Testis (tissue), 2 donors: ENCODE results near the gene CFB.

Experiments
- POLR2A ChIP-seq: fragments of 450-650 bp; IDR thresholded peaks from one replicate; pipeline ENCODE4 v1.6.1; 2017; ENCODE audit warnings: antibody characterized with exemption, mild to moderate bottlenecking, moderate library complexity
- TF ChIP-seq, protein P1 (sequence below), 3 experiments: fragments of 450-650 bp in 2 of 3; fragments of 200-600 bp in 1 of 3; sonication (generic) in 1 of 3; IDR thresholded peaks; one replicate each; pipeline ENCODE4 v1.5.1; 2016 to 2019; ENCODE audit warnings: antibody characterized with exemption in 3 of 3, mild to moderate bottlenecking in 2 of 3, moderate library complexity in 1 of 3

GRCh38 chr6:31897612-31898382 is 48.1 kb upstream of the CFB start, which contains the start of gene EHMT2:
- TF ChIP-seq POLR2A: no peak
- TF ChIP-seq, protein P1, sequence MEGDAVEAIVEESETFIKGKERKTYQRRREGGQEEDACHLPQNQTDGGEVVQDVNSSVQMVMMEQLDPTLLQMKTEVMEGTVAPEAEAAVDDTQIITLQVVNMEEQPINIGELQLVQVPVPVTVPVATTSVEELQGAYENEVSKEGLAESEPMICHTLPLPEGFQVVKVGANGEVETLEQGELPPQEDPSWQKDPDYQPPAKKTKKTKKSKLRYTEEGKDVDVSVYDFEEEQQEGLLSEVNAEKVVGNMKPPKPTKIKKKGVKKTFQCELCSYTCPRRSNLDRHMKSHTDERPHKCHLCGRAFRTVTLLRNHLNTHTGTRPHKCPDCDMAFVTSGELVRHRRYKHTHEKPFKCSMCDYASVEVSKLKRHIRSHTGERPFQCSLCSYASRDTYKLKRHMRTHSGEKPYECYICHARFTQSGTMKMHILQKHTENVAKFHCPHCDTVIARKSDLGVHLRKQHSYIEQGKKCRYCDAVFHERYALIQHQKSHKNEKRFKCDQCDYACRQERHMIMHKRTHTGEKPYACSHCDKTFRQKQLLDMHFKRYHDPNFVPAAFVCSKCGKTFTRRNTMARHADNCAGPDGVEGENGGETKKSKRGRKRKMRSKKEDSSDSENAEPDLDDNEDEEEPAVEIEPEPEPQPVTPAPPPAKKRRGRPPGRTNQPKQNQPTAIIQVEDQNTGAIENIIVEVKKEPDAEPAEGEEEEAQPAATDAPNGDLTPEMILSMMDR (IDR thresholded peaks at IDR 0.05): peak in 1 of 3 experiments; percentile 59
